ENCODE measurements around the gene TUBA3E.
"Not testable (repeated sequence)": the region's sequence is repeated elsewhere in the genome, so short reads cannot be mapped to it uniquely, and the experiment has no call there.

The TUBA3E gene

DNA sequence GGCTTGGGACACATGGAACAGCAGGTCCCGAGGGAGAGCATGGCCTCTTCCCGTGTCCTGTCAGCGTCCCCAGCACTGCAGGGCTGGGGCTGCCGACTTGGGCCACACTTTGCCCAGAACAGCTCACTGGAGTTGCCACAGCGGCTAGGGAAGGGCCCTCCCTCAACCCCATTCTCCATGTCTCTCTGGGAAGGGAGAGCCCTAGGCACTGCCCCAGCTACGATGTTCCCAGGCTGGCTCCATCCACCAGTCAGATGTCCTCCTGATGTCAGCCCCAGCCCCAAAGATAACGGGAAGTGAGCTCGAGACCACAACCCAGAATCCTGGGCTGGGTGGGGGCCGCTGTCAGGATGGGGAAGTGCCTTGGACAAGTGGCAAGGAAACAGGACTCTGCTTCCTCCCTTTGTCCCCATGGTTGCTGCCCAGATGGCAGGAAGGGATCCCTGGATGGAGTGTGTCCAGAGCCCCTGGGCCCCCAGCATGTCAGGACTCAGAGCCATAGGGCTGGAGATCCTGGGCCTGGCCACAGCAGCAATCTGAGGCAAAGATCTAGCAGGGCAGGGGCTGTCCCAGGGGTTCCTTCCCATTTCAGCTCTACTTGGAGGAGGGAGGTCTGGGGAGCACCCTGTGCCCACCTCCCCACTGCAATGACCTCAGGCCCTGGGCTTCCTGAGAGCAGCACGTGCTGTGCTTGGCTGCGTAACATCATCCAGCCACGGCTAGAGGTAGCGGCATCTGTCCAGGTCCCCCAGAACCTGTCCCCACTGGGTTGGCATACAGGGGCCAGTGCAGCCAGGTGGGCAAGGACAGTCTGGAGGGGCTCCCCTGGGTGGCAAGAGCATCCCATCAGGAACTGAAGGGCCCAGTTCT lies 55.6 kb downstream of the TUBA3E start:
- not testable (repeated sequence) for DNase-seq
